LNCAP (cell line): ENCODE results near the gene MED27.

Experiments
- CTCF ChIP-seq: fragments of 450-650 bp; IDR thresholded peaks from 2 replicates; pipeline ENCODE4 v1.5.1; 2017; ENCODE audit warnings: mild to moderate bottlenecking

Gene MED27

GRCh38 chr9:131810351-131811170, 269.1 kb downstream of the MED27 start:
- TF ChIP-seq CTCF = no peak; the same call in 1 of the 2 replicates
